GM23338 (cell line): Measurements from ENCODE around the gene TMEM53.

Experiments
- CTCF ChIP-seq, 2 experiments: fragments of 200-600 bp in 1 of 2; sonication (generic) in 1 of 2; conservative IDR thresholded peaks; 2 replicates each; pipeline versions ENCODE4 v1.5.1 to v1.6.1; 2016 to 2017; ENCODE audit warnings: antibody characterized with exemption in 2 of 2, low read depth in 2 of 2, mild to moderate bottlenecking in 2 of 2, moderate library complexity in 1 of 2
- ETS1 ChIP-seq: IDR thresholded peaks from 2 replicates; pipeline ENCODE4 v1.6.1; 2016; ENCODE audit warnings: antibody characterized with exemption
- EZH2 ChIP-seq: fragments of 200-600 bp; sonication (generic); IDR thresholded peaks from one replicate; pipeline ENCODE4 v1.8.0; 2017; ENCODE audit warnings: antibody characterized with exemption, mild to moderate bottlenecking, low read depth; ENCODE audit not compliant: unreplicated experiment
- EZH2phosphoT487 ChIP-seq: fragments of 200-600 bp; sonication (generic); IDR thresholded peaks from one replicate; pipeline ENCODE4 v1.8.1; 2018; ENCODE audit warnings: antibody characterized with exemption; ENCODE audit not compliant: unreplicated experiment
- JUNB ChIP-seq: IDR thresholded peaks from one replicate; pipeline ENCODE4 v1.6.1; 2016; ENCODE audit warnings: antibody characterized with exemption; ENCODE audit not compliant: unreplicated experiment
- POLR2AphosphoS5 ChIP-seq: IDR thresholded peaks from 2 replicates; pipeline ENCODE4 v1.6.1; 2016; ENCODE audit warnings: antibody characterized with exemption, low read depth
- STAT1 ChIP-seq: IDR thresholded peaks from one replicate; pipeline ENCODE4 v1.6.1; 2016; ENCODE audit warnings: antibody characterized with exemption; ENCODE audit not compliant: unreplicated experiment

- no peak for TF ChIP-seq POLR2AphosphoS5
- no peak for TF ChIP-seq CTCF (conservative IDR thresholded peaks at IDR 0.05; ENCODE audit: low read depth in 2 of 2)
- no peak for TF ChIP-seq EZH2
- no peak for TF ChIP-seq ETS1
- no peak for TF ChIP-seq JUNB
- no peak for TF ChIP-seq EZH2phosphoT487
- TF ChIP-seq STAT1 = no peak
Observed at GRCh38 chr1:44713321-44713781, 39.1 kb upstream of the TMEM53 start.
